HepG2 (cell line): ENCODE measurements around the gene KIF9. TPM values are rescaled to one million over a fixed set of nuclear protein-coding genes. Genes with fewer than 3 reads are reported as not detected.

ENCODE experiments used
- CENPX ChIP-seq: sonication (generic); formaldehyde crosslinking; IDR thresholded peaks from 2 replicates; pipeline ENCODE4 v1.9.0; 2021; ENCODE audit warnings: mild to moderate bottlenecking, missing genetic modification reagents, moderate library complexity
- DNMT3B ChIP-seq: conservative IDR thresholded peaks from 2 replicates; pipeline ENCODE4 v1.6.1; 2016; ENCODE audit warnings: missing biosample characterization, control low read depth
- EHMT2 ChIP-seq: fragments of 200-600 bp; sonication (generic); IDR thresholded peaks from 2 replicates; pipeline ENCODE4 v1.7.0; 2017; ENCODE audit warnings: antibody characterized with exemption, low read depth, low read length, borderline replicate concordance
- ELF1 ChIP-seq: sonication (generic); formaldehyde crosslinking; IDR thresholded peaks from 2 replicates; pipeline ENCODE4 v1.4.0; 2020; ENCODE audit warnings: missing genetic modification reagents
- HNRNPLL ChIP-seq: fragments of 200-400 bp; formaldehyde crosslinking; IDR thresholded peaks from 2 replicates; pipeline ENCODE4 v1.6.1; 2017; ENCODE audit warnings: mild to moderate bottlenecking, low read depth, low read length; ENCODE audit not compliant: poor library complexity, severe bottlenecking
- HOXA3 ChIP-seq: sonication (generic); formaldehyde crosslinking; IDR thresholded peaks from 2 replicates; pipeline ENCODE4 v1.5.0; 2020; ENCODE audit warnings: missing genetic modification reagents
- MED1 ChIP-seq: sonication (generic); formaldehyde crosslinking; IDR thresholded peaks from 2 replicates; pipeline ENCODE4 v1.4.0; 2020; ENCODE audit warnings: missing genetic modification reagents
- NAIF1 ChIP-seq: sonication (generic); formaldehyde crosslinking; IDR thresholded peaks from 2 replicates; pipeline ENCODE4 v1.5.0; 2020; ENCODE audit warnings: mild to moderate bottlenecking, missing genetic modification reagents, borderline replicate concordance
- NR2F6 ChIP-seq, 2 experiments: IDR thresholded peaks; 2 replicates each; pipeline ENCODE4 v1.6.1; 2016; ENCODE audit warnings: antibody characterized with exemption in 1 of 2, mild to moderate bottlenecking in 1 of 2
- POLR2AphosphoS5 ChIP-seq: IDR thresholded peaks from 2 replicates; pipeline ENCODE4 v1.6.1; 2012; ENCODE audit warnings: low read depth, low read length
- RARA ChIP-seq: IDR thresholded peaks from 2 replicates; pipeline ENCODE4 v1.6.1; 2016; ENCODE audit warnings: missing genetic modification reagents, missing compliant biosample characterization
- RARG ChIP-seq: sonication (generic); formaldehyde crosslinking; IDR thresholded peaks from 2 replicates; pipeline ENCODE4 v1.4.0; 2020; ENCODE audit warnings: low read depth, mild to moderate bottlenecking, missing genetic modification reagents
- RFX3 ChIP-seq: IDR thresholded peaks from 2 replicates; pipeline ENCODE4 v1.6.1; 2016; ENCODE audit warnings: missing biosample characterization, missing genetic modification reagents
- SRSF1 ChIP-seq: fragments of 200-400 bp; formaldehyde crosslinking; optimal IDR thresholded peaks from 2 replicates; pipeline ENCODE3; 2017; ENCODE audit warnings: mild to moderate bottlenecking, low read depth, low read length, moderate library complexity
- TRIM24 ChIP-seq: sonication (generic); formaldehyde crosslinking; IDR thresholded peaks from 2 replicates; pipeline ENCODE4 v1.8.0; 2022; ENCODE audit warnings: mild to moderate bottlenecking, missing genetic modification reagents
- U2AF1 ChIP-seq: fragments of 200-400 bp; formaldehyde crosslinking; optimal IDR thresholded peaks from 2 replicates; pipeline ENCODE3; 2017; ENCODE audit warnings: mild to moderate bottlenecking, low read depth, low read length
- ZBTB20 ChIP-seq: sonication (generic); formaldehyde crosslinking; IDR thresholded peaks from 2 replicates; pipeline ENCODE4 v1.8.1; 2023; ENCODE audit warnings: missing genetic modification reagents, low read depth, mild to moderate bottlenecking, borderline replicate concordance
- ZBTB7B ChIP-seq: sonication (generic); formaldehyde crosslinking; IDR thresholded peaks from 2 replicates; pipeline ENCODE4 v1.4.0; 2020; ENCODE audit warnings: missing genetic modification reagents
- ZFP1 ChIP-seq: IDR thresholded peaks from 2 replicates; pipeline ENCODE4 v1.6.1; 2016
- ZNF333 ChIP-seq: sonication (generic); formaldehyde crosslinking; IDR thresholded peaks from 2 replicates; pipeline ENCODE4 v1.4.0; 2020; ENCODE audit warnings: mild to moderate bottlenecking, missing genetic modification reagents, borderline replicate concordance
- ZNF747 ChIP-seq: sonication (generic); formaldehyde crosslinking; IDR thresholded peaks from 2 replicates; pipeline ENCODE4 v1.8.1; 2023; ENCODE audit warnings: missing genetic modification reagents, mild to moderate bottlenecking, borderline replicate concordance
- ZNF780A ChIP-seq: sonication (generic); formaldehyde crosslinking; IDR thresholded peaks from 2 replicates; pipeline ENCODE4 v1.8.0; 2022; ENCODE audit warnings: mild to moderate bottlenecking, missing genetic modification reagents, moderate library complexity
- polyA plus RNA-seq, 8 experiments: library from polyadenylated mRNA; depleted of rRNA in 3 of 8; stranded (reverse) in 7 of 8; unstranded in 1 of 8; fragments of >200 nt; fragmentation: Illumina TruSeq in 4 of 8; extraction: Trizol in 4 of 8; gene quantifications; 2 replicates each; pipeline versions ENCODE4 v1.2.1 to v1.2.3, GENCODE V29; 2011 to 2016; ENCODE audit warnings: low read depth in 4 of 8, missing spikeins in 1 of 8, mixed read lengths in 1 of 8; ENCODE audit not compliant: insufficient read depth in 1 of 8
- total RNA-seq, 5 experiments: library from RNA; depleted of rRNA; stranded (reverse); fragments of >200 nt; fragmentation: Illumina TruSeq; extraction: Trizol; gene quantifications; 2 replicates each; pipeline ENCODE4 v1.2.3, GENCODE V29; 2016; ENCODE audit warnings: low read depth in 1 of 5
- TF ChIP-seq, protein P1 (sequence below), 2 experiments: sonication (generic) in 1 of 2; formaldehyde crosslinking in 1 of 2; IDR thresholded peaks; 2 replicates each; pipeline versions ENCODE4 v1.6.1 to v1.9.0; 2014 to 2022; ENCODE audit warnings: antibody characterized with exemption in 1 of 2, borderline replicate concordance in 1 of 2, inconsistent platforms in 1 of 2, low read depth in 1 of 2, missing genetic modification reagents in 1 of 2
- TF ChIP-seq, protein P2 (sequence below): IDR thresholded peaks from 2 replicates; pipeline ENCODE4 v1.6.1; 2016; ENCODE audit warnings: mild to moderate bottlenecking

Gene KIF9
- total and polyA plus RNA-seq, 2 of the 13 experiments (the other 11 are each of a cell fraction or from before 2014, with no cell fraction given) = 5.1 to 16.9 TPM

DNA sequence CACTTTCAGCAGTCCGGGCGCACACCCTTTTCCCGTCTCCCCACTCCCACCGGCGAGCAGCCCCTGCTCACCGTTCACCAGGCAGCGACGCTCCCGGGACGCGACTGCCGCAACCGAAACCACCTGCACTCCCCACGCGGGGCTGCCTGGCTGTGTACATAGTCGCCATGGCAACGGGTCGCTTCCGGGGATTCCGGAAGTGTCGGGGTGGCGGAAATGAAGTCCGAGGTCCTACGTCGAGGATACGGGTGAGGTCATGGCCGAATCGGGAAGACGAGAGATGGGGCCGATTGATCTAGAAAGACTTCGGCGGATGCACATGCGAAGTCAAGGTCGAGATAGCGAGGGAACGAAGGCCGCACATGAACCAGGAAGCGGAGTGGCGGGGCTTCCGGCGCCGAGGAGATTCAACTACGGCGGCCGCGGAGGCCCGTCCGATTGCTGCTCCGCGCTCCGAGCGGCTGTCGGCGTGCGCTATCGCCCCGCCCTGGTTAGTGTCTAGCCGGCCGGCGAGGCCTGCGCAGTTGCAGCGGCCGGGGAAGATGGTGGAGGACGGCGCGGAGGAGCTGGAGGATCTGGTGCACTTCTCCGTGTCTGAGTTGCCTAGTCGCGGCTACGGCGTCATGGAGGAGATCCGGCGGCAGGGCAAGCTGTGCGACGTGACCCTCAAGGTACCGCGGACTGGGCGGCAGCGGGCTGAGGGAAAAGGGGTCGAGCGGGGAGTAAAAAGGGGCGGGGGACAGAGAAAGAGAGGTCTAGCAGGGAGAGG lies at the start of gene KIF9, which contains the start of gene KLHL18 (continued):
- peak; percentile 100 for TF ChIP-seq RFX3 (CRISPR knock-in tag)
- peak; percentile 63 for TF ChIP-seq POLR2AphosphoS5
- TF ChIP-seq ZNF333 = peak; percentile 39; the same call in 1 of the 2 replicates
- TF ChIP-seq ZBTB20 = peak; percentile 77; the same call in 1 of the 2 replicates
- TF ChIP-seq EHMT2 = no peak
- TF ChIP-seq ZNF780A (CRISPR knock-in tag) = peak; percentile 87; the same call in 1 of the 2 replicates
- peak; percentile 59 for TF ChIP-seq SRSF1
- no peak for TF ChIP-seq NR2F6 (IDR thresholded peaks at IDR 0.05)
- peak; percentile 8; the same call in 1 of the 2 replicates for TF ChIP-seq NR2F6 (CRISPR knock-in tag; IDR thresholded peaks at IDR 0.05)
- TF ChIP-seq HOXA3 = peak; percentile 96
- TF ChIP-seq ZBTB7B (CRISPR knock-in tag) = peak; percentile 70
- peak; percentile 74 for TF ChIP-seq RARA (CRISPR knock-in tag)
- TF ChIP-seq NAIF1 (CRISPR knock-in tag) = peak; percentile 62
- peak; percentile 68 for TF ChIP-seq MED1 (CRISPR knock-in tag)
- TF ChIP-seq TRIM24 (CRISPR knock-in tag) = no peak
- peak; percentile 44; the same call in 1 of the 2 replicates for TF ChIP-seq ZNF747 (CRISPR knock-in tag)
- peak; percentile 92 for TF ChIP-seq HNRNPLL
- peak; percentile 64; the same call in 1 of the 2 replicates for TF ChIP-seq ZFP1 (CRISPR knock-in tag)
- TF ChIP-seq, protein P1, sequence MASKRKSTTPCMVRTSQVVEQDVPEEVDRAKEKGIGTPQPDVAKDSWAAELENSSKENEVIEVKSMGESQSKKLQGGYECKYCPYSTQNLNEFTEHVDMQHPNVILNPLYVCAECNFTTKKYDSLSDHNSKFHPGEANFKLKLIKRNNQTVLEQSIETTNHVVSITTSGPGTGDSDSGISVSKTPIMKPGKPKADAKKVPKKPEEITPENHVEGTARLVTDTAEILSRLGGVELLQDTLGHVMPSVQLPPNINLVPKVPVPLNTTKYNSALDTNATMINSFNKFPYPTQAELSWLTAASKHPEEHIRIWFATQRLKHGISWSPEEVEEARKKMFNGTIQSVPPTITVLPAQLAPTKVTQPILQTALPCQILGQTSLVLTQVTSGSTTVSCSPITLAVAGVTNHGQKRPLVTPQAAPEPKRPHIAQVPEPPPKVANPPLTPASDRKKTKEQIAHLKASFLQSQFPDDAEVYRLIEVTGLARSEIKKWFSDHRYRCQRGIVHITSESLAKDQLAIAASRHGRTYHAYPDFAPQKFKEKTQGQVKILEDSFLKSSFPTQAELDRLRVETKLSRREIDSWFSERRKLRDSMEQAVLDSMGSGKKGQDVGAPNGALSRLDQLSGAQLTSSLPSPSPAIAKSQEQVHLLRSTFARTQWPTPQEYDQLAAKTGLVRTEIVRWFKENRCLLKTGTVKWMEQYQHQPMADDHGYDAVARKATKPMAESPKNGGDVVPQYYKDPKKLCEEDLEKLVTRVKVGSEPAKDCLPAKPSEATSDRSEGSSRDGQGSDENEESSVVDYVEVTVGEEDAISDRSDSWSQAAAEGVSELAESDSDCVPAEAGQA (IDR thresholded peaks at IDR 0.05; ENCODE audit: low read depth) = peak; percentile 57; the same call in 1 of the 2 replicates
- TF ChIP-seq, protein P1 (CRISPR knock-in tag; IDR thresholded peaks at IDR 0.05; ENCODE audit: borderline replicate concordance) = 0 out of 2 replicates have a peak, but pooled peaks have one; percentile 9
- peak; percentile 48 for TF ChIP-seq U2AF1
- peak; percentile 98 for TF ChIP-seq ELF1
- no peak for TF ChIP-seq CENPX
- TF ChIP-seq, protein P2, sequence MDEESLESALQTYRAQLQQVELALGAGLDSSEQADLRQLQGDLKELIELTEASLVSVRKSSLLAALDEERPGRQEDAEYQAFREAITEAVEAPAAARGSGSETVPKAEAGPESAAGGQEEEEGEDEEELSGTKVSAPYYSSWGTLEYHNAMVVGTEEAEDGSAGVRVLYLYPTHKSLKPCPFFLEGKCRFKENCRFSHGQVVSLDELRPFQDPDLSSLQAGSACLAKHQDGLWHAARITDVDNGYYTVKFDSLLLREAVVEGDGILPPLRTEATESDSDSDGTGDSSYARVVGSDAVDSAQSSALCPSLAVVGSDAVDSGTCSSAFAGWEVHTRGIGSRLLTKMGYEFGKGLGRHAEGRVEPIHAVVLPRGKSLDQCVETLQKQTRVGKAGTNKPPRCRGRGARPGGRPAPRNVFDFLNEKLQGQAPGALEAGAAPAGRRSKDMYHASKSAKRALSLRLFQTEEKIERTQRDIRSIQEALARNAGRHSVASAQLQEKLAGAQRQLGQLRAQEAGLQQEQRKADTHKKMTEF (CRISPR knock-in tag) = peak; percentile 96
- no peak for TF ChIP-seq DNMT3B
- no peak for TF ChIP-seq RARG (CRISPR knock-in tag)
